ENCODE measurements around the gene LSM10. TPM values are rescaled to one million over a fixed set of nuclear protein-coding genes. Genes with fewer than 3 reads are reported as not detected.

The LSM10 gene
- 27.8 and 28.2 TPM in 2 replicates for polyA plus RNA-seq (2013)

- peak within 1 kb of the TSS; percentile 16 for H2AK5ac ChIP-seq (ENCODE audit: low read length)
- no peak within 1 kb of the TSS for H3K23ac ChIP-seq (ENCODE audit: low read length)
- H3K14ac ChIP-seq (ENCODE audit: low read length): peak within 1 kb of the TSS; percentile 41
- peak within 1 kb of the TSS; percentile 85 for H3K4me3 ChIP-seq (ENCODE audit: low read depth, low read length)
- H3K4me1 ChIP-seq (ENCODE audit: control insufficient read depth in 1 of 2, insufficient read depth in 2 of 2, low read length in 2 of 2): peaks cover 10 to 14% of the 10 kb centered on the region in 2 experiments
- peak within 1 kb of the TSS; percentile 19 for H2AFZ ChIP-seq (ENCODE audit: insufficient read depth, low read length, poor library complexity)
- peak within 1 kb of the TSS; percentile 80 for H3K27ac ChIP-seq (ENCODE audit: low read depth, low read length)
- peak within 1 kb of the TSS; percentile 4 for H3K4ac ChIP-seq (ENCODE audit: low read depth, low read length)
- peak within 1 kb of the TSS; percentile 68 for H4K91ac ChIP-seq (ENCODE audit: low read depth, low read length)
- H4K12ac ChIP-seq (ENCODE audit: low read depth, low read length): peak within 1 kb of the TSS; percentile 29
- no CpG with 5 or more reads among the region's 60 CpGs for WGBS (ENCODE audit: extremely low coverage, insufficient coverage, insufficient read length)
- peaks cover 3% of the 10 kb centered on the region for H3K9me3 ChIP-seq (ENCODE audit: insufficient read depth, low read depth, low read length)
- H2BK12ac ChIP-seq (ENCODE audit: low read length): no peak within 1 kb of the TSS
- peak within 1 kb of the TSS; percentile 78 for H3K4me2 ChIP-seq (ENCODE audit: low read length)
- H4K8ac ChIP-seq (ENCODE audit: low read depth, low read length): peak within 1 kb of the TSS; percentile 83
- DNase-seq: peak; percentile 97 to 99
- peaks cover 13% of the 10 kb centered on the region in 2 experiments for H3K36me3 ChIP-seq (ENCODE audit: control insufficient read depth in 1 of 2, insufficient read depth in 2 of 2, low read length in 2 of 2)
- H3K79me2 ChIP-seq (ENCODE audit: control insufficient read depth, insufficient read depth, low read length, poor library complexity): peaks cover 7% of the 10 kb centered on the region
- peaks cover 18% of the 10 kb centered on the region for H3K79me1 ChIP-seq (ENCODE audit: low read length)
- H3K18ac ChIP-seq (ENCODE audit: low read length): peak within 1 kb of the TSS; percentile 87
- H2BK5ac ChIP-seq (ENCODE audit: low read depth, low read length, poor library complexity): peak within 1 kb of the TSS; percentile 28
- H3K9ac ChIP-seq (ENCODE audit: low read length): peak within 1 kb of the TSS; percentile 72
- H3K27me3 ChIP-seq (ENCODE audit: insufficient read depth, low read length): no peaks in the 10 kb centered on the region
- H2BK120ac ChIP-seq (ENCODE audit: insufficient read depth, low read length, poor library complexity): peak within 1 kb of the TSS; percentile 23
Observed at GRCh38 chr1:36397378-36398230, at the start of gene LSM10. TSS of gene LSM10 (minus strand) at chr1:36397908. CDS start at chr1:36394129, 3,779 bp downstream.

- Histone ChIP-seq H4K8ac (ENCODE audit: low read depth, low read length) (no peak overlapping the region), H2AFZ (ENCODE audit: insufficient read depth, low read length, poor library complexity) (no peak overlapping the region)
- DNase-seq: no peak
Observed at GRCh38 chr1:36447450-36447849, 49.7 kb upstream of the LSM10 start.

GRCh38 chr1:36446746-36447145 is 49.0 kb upstream of the LSM10 start:
- Histone ChIP-seq H3K4ac (ENCODE audit: low read depth, low read length) (no peak overlapping the region), H3K79me2 (ENCODE audit: control insufficient read depth, insufficient read depth, low read length, poor library complexity) (no peaks in the 10 kb centered on the region), H4K91ac (ENCODE audit: low read depth, low read length) (no peak overlapping the region), H3K9ac (ENCODE audit: low read length) (no peak overlapping the region), H3K14ac (ENCODE audit: low read length) (no peak overlapping the region), H4K12ac (ENCODE audit: low read depth, low read length) (no peak overlapping the region), H3K4me1 (ENCODE audit: control insufficient read depth in 1 of 2, insufficient read depth in 2 of 2, low read length in 2 of 2) (peaks cover 4 to 10% of the 10 kb centered on the region in 2 experiments), H2AFZ (ENCODE audit: insufficient read depth, low read length, poor library complexity) (no peak overlapping the region), H2AK5ac (ENCODE audit: low read length) (no peak overlapping the region), H3K4me3 (ENCODE audit: low read depth, low read length) (no peak overlapping the region), H2BK120ac (ENCODE audit: insufficient read depth, low read length, poor library complexity) (no peak overlapping the region), H3K4me2 (ENCODE audit: low read length) (no peak overlapping the region), H3K23ac (ENCODE audit: low read length) (no peak overlapping the region), H3K27me3 (ENCODE audit: insufficient read depth, low read length) (no peaks in the 10 kb centered on the region), H2BK5ac (ENCODE audit: low read depth, low read length, poor library complexity) (no peak overlapping the region), H4K8ac (ENCODE audit: low read depth, low read length) (no peak overlapping the region), H3K9me3 (ENCODE audit: insufficient read depth, low read depth, low read length) (no peaks in the 10 kb centered on the region), H3K18ac (ENCODE audit: low read length) (no peak overlapping the region), H2BK12ac (ENCODE audit: low read length) (peak overlapping the region; percentile 17), H3K27ac (ENCODE audit: low read depth, low read length) (no peak overlapping the region), H3K36me3 (ENCODE audit: control insufficient read depth in 1 of 2, insufficient read depth in 2 of 2, low read length in 2 of 2) (no peaks in the 10 kb centered on the region), H3K79me1 (ENCODE audit: low read length) (peaks cover 6% of the 10 kb centered on the region)
- WGBS (ENCODE audit: extremely low coverage, insufficient coverage, insufficient read length): no CpG with 5 or more reads among the region's 5 CpGs
- no peak for DNase-seq

More at GRCh38 chr1:36447450-36447849, 49.7 kb upstream of the LSM10 start:
- Histone ChIP-seq H4K12ac (ENCODE audit: low read depth, low read length) (no peak overlapping the region), H2BK120ac (ENCODE audit: insufficient read depth, low read length, poor library complexity) (no peak overlapping the region), H3K79me2 (ENCODE audit: control insufficient read depth, insufficient read depth, low read length, poor library complexity) (no peaks in the 10 kb centered on the region), H3K79me1 (ENCODE audit: low read length) (peaks cover 6% of the 10 kb centered on the region), H3K18ac (ENCODE audit: low read length) (no peak overlapping the region), H3K23ac (ENCODE audit: low read length) (no peak overlapping the region), H3K14ac (ENCODE audit: low read length) (no peak overlapping the region), H3K36me3 (ENCODE audit: control insufficient read depth in 1 of 2, insufficient read depth in 2 of 2, low read length in 2 of 2) (no peaks in the 10 kb centered on the region), H2AK5ac (ENCODE audit: low read length) (no peak overlapping the region), H3K4ac (ENCODE audit: low read depth, low read length) (no peak overlapping the region), H3K4me3 (ENCODE audit: low read depth, low read length) (no peak overlapping the region), H4K91ac (ENCODE audit: low read depth, low read length) (no peak overlapping the region), H3K4me2 (ENCODE audit: low read length) (no peak overlapping the region), H3K9ac (ENCODE audit: low read length) (no peak overlapping the region), H3K27me3 (ENCODE audit: insufficient read depth, low read length) (no peaks in the 10 kb centered on the region), H3K4me1 (ENCODE audit: control insufficient read depth in 1 of 2, insufficient read depth in 2 of 2, low read length in 2 of 2) (peaks cover 4 to 10% of the 10 kb centered on the region in 2 experiments), H2BK5ac (ENCODE audit: low read depth, low read length, poor library complexity) (no peak overlapping the region), H3K9me3 (ENCODE audit: insufficient read depth, low read depth, low read length) (no peaks in the 10 kb centered on the region), H2BK12ac (ENCODE audit: low read length) (no peak overlapping the region), H3K27ac (ENCODE audit: low read depth, low read length) (no peak overlapping the region)

- WGBS (ENCODE audit: extremely low coverage, insufficient coverage, insufficient read length): no CpG with 5 or more reads among the region's 8 CpGs
Observed at GRCh38 chr1:36446271-36446670, 48.6 kb upstream of the LSM10 start.

More at GRCh38 chr1:36446271-36446670, 48.6 kb upstream of the LSM10 start:
- Histone ChIP-seq H4K8ac (ENCODE audit: low read depth, low read length) (no peak overlapping the region), H3K9ac (ENCODE audit: low read length) (no peak overlapping the region), H2BK5ac (ENCODE audit: low read depth, low read length, poor library complexity) (no peak overlapping the region), H3K79me2 (ENCODE audit: control insufficient read depth, insufficient read depth, low read length, poor library complexity) (no peaks in the 10 kb centered on the region), H3K4ac (ENCODE audit: low read depth, low read length) (no peak overlapping the region), H3K23ac (ENCODE audit: low read length) (no peak overlapping the region), H3K36me3 (ENCODE audit: control insufficient read depth in 1 of 2, insufficient read depth in 2 of 2, low read length in 2 of 2) (no peaks in the 10 kb centered on the region), H3K4me2 (ENCODE audit: low read length) (no peak overlapping the region), H2BK12ac (ENCODE audit: low read length) (no peak overlapping the region), H4K91ac (ENCODE audit: low read depth, low read length) (no peak overlapping the region), H3K9me3 (ENCODE audit: insufficient read depth, low read depth, low read length) (no peaks in the 10 kb centered on the region), H3K14ac (ENCODE audit: low read length) (no peak overlapping the region), H2AK5ac (ENCODE audit: low read length) (no peak overlapping the region), H2AFZ (ENCODE audit: insufficient read depth, low read length, poor library complexity) (no peak overlapping the region), H3K4me1 (ENCODE audit: control insufficient read depth in 1 of 2, insufficient read depth in 2 of 2, low read length in 2 of 2) (peaks cover 4 to 10% of the 10 kb centered on the region in 2 experiments), H2BK120ac (ENCODE audit: insufficient read depth, low read length, poor library complexity) (no peak overlapping the region), H3K18ac (ENCODE audit: low read length) (no peak overlapping the region), H3K79me1 (ENCODE audit: low read length) (peaks cover 6% of the 10 kb centered on the region), H3K27me3 (ENCODE audit: insufficient read depth, low read length) (no peaks in the 10 kb centered on the region), H3K4me3 (ENCODE audit: low read depth, low read length) (no peak overlapping the region), H3K27ac (ENCODE audit: low read depth, low read length) (no peak overlapping the region), H4K12ac (ENCODE audit: low read depth, low read length) (peak overlapping the region; percentile 26)
- DNase-seq: no peak
